HUDEP-2 (cell line): ENCODE results near the gene SMURF2.
"Not testable (repeated sequence)": the region's sequence is repeated elsewhere in the genome, so short reads cannot be mapped to it uniquely, and the experiment has no call there.

Source experiments
- DNase-seq, 76 experiments: peaks; one replicate each; lab custom pipeline; 2025; ENCODE audit not compliant: unreplicated experiment in 76 of 76; lab: John Stamatoyannopoulos, UW

SMURF2 gene

GRCh38 chr17:64634218-64634617 is 27.9 kb downstream of the SMURF2 start:
- DNase-seq = no peak

GRCh38 chr17:64632606-64633005 is 29.5 kb downstream of the SMURF2 start:
- DNase-seq = no peak

GRCh38 chr17:64632194-64632593 is 29.9 kb downstream of the SMURF2 start:
- DNase-seq = no peak

- no peak for DNase-seq
These were observed 31.5 kb downstream of the SMURF2 start for GRCh38 chr17:64630309-64631223.

- DNase-seq = no peak
These were observed 33.5 kb downstream of the SMURF2 start for GRCh38 chr17:64628641-64629040.

GRCh38 chr17:64627797-64628196 is 34.3 kb downstream of the SMURF2 start:
- DNase-seq = no peak

- DNase-seq = no peak
These were observed 35.3 kb downstream of the SMURF2 start for GRCh38 chr17:64626827-64627226.

- DNase-seq = no peak
These were observed 36.6 kb downstream of the SMURF2 start for GRCh38 chr17:64625541-64625940.

GRCh38 chr17:64622931-64623654 is 39.0 kb downstream of the SMURF2 start:
- DNase-seq = no peak

- DNase-seq = no peak
These were observed 40.3 kb downstream of the SMURF2 start for GRCh38 chr17:64621772-64622171.

- no peak for DNase-seq
These were observed 43.3 kb downstream of the SMURF2 start for GRCh38 chr17:64618848-64619247.

GRCh38 chr17:64617125-64617780 is 44.9 kb downstream of the SMURF2 start:
- no peak for DNase-seq

- DNase-seq = no peak
These were observed 47.0 kb downstream of the SMURF2 start for GRCh38 chr17:64615028-64615677.

- DNase-seq = no peak
These were observed 47.7 kb downstream of the SMURF2 start for GRCh38 chr17:64614266-64615027.

- DNase-seq = no peak
These were observed 50.7 kb downstream of the SMURF2 start for GRCh38 chr17:64611369-64611768.

GRCh38 chr17:64610244-64610643 is 51.9 kb downstream of the SMURF2 start:
- not testable (repeated sequence) for DNase-seq

GRCh38 chr17:64608571-64608981 is 53.5 kb downstream of the SMURF2 start:
- DNase-seq = no peak

GRCh38 chr17:64607862-64608565 is 54.1 kb downstream of the SMURF2 start:
- DNase-seq = no peak

- DNase-seq = not testable (repeated sequence)
These were observed 57.6 kb downstream of the SMURF2 start for GRCh38 chr17:64604532-64604931.
